HG03378 (cell line): ENCODE data around the gene DNAH6.
A peak's percentile ranks its signal among the peaks of the same experiment; 100 is the strongest.

Source experiments
- ATAC-seq: cut with Tn5 transposase; IDR thresholded peaks from one replicate; pipeline ENCODE4 v1.9.1; 2021; ENCODE audit warnings: mild to moderate bottlenecking, moderate library complexity; ENCODE audit not compliant: unreplicated experiment

Gene DNAH6

DNA sequence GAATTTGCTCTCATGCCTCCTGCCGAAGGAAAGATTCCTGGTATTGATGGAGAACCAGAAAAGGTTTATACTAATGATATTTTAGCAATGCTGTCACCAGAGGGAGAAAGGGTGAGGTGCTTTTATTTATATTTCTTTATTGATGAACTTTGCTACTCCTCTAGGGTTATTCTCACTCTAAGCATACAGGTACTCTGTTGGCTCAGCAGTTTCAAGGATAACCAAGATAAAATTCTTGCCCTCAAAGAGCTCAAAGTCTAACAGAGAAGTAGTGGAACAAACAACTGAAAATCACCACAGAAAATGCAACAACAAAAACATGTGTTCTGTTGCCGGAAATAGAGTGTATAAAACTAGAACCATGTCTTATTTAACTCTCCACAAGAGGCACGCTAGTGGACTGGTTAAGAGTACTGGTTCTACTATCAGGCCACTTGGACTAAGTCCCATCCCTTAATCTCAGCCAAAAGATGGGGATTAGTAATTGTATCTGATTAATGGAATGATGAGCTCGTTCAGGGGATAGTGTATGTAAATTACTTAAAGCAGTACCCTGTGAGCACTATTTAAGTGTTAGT lies 103.6 kb downstream of the DNAH6 start:
- ATAC-seq = no peak

DNA sequence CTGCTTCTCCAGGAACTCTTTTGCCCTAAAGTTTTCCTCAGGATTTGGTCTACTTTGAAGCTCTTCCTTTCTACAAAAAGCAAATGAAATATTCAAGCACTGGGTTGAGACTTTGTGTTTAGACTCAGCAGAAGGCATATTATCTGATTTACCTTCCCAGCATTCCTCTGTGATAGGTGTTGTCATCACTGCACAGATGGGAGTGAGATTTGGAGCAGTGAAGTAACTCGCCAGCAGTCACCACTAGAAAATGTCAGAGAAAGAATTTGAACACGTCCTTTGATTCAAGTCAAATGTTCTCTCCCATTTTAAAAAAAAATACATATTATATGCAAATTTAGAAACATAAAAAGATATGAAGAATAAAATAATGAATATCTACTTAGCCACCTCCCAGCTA lies 112.2 kb downstream of the DNAH6 start:
- no peak for ATAC-seq

DNA sequence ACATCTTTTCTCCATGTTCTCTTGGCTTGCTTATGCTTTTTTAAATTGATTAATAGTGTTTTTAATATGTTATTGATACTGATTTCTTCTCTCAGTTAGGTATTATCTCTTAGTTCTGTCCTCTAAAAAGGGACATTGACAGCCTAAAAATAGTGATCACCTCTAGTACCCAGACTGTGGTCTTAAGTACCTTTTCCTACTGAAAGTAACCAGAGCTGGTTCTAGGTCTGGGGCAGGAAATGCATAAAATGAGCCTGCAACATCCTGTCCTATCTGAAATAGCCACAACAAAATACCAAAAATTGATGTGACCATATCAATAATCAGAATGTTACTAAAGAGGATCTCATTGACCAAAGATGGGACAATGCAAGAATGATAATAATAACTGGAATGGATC lies 113.3 kb downstream of the DNAH6 start:
- ATAC-seq = no peak

DNA sequence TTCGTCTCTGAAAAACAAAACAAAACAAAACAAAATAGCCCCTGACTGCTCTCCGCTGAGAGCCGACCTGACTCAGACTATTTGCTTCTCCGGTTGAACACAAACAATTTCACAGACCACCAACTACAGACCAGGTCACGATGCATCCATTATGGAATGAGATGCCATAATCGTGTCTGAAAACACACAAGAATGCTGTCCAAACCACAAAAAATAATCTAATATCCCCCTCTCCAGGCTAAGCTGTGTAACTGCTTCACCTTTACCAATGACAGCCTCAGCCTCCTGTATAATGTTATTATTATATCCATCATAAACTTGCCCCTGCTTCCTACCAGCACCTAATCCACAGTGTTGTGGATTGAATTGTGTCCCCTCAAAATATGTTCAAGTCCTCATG lies 114.7 kb downstream of the DNAH6 start:
- peak; percentile 80 for ATAC-seq

DNA sequence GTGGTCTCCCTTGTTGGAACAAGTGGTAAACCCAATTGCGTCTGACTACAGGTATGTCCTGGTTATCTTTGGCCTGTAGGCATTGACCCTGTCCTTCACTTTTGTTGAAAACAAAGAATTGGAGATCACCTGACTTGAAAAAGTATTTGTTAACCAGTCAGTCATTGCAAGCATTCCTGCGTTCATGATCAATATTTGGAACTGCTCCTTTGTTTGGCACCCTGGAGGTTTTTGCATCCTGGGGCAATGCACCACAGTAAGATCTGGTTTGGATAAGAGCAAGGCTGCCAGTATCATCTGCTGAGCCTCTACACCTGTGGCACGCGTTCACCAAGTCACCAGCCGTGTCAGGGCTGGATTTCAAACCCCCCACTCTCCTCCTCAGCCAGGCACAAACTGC lies 115.7 kb downstream of the DNAH6 start:
- no peak for ATAC-seq

DNA sequence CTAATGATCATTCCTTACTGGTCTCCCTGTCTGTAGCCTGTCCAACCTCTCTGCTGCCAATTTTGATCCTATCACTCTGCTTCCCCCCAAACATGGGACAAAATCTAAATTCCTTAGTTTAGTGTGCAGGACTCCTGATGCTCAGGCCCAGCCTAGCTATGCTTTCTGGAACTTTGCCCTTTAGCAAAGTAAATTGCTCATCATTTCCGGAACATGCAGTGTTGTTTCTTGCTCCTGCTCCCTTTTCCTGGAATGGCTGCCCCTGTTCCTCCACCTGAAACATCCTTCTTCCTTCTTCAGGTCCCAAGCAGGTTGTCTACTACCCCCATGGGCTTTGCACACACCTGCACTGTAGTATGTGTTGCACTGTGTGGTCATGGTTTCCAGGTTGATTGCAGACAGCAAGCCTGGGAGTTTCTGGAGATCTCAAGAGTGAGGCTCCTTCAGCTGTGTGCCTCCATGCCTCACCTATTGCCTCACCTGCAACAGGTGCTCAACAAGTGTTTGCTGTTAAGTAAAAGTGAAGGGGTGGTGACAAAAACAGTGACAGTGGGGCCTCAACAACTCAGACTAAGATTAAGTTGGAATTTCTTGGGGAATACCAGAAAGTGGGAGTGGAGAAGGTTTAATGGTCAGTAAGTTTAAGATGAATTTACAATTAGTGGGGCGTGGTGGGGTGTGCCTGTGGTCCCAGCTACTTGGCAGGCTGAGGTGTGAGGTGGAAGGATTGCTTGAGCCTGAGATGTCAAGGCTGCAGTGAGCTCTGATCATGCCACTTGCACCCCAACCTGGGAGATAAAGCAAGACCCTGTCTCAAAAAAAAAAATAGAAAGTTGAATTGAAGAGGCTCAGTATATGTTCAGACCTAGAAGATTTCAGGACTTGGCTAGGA lies 120.0 kb downstream of the DNAH6 start:
- no peak for ATAC-seq

DNA sequence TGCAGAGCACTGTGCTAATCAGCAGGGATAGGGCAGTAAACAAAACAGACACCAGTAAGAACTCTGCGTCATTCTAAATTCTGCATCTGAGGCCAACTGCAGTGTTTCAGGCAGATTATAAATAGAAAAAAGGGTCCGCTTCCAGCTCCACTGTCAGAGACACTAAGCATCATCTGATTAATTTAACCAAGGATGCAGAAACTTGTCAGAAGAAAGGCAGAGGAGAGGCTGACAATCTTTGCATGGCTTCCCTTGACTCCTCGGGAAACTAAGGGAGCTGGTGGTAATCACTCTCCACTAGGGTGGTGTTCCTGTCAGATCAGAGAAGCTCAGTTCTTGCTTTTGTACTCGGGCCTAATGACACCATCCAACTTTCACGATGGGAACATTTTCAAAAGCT lies 123.5 kb downstream of the DNAH6 start:
- ATAC-seq = no peak

DNA sequence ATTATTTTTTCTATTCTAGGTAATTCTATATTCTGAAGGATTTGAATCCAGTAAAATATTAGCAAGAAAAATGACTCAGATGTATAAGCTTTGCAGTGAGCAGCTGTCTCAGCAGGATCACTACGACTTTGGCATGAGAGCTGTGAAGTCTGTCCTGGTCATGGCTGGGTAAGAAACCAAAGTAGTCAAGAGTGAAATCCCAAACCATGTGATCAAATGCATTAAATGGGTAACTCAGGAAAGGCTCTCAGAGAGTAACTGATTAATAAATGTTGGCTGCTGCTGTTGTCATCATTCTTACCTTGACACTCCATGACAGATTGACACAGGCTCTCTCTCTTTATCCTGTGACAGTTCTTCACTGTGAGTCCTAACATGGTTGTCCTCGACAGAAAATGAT lies 124.1 kb downstream of the DNAH6 start:
- ATAC-seq = no peak

DNA sequence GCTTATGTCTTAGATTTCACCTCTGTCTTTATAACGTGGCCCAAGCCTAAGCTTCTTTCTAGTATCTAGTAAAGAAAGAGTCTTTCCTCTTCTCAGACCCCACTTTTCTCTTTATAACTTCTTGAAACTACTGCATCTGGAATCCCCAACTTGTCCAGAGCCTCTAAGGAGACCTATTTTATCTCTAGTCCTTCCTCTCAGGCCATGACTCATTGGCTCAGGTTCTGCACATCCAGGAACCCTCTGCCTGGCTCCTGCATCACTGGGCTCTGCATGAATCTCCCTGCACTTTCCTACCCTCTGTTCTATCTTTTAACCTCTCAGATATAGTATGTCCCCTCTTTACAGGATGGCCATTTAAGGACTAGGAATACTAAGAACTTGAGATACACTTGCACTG lies 124.7 kb downstream of the DNAH6 start:
- no peak for ATAC-seq

DNA sequence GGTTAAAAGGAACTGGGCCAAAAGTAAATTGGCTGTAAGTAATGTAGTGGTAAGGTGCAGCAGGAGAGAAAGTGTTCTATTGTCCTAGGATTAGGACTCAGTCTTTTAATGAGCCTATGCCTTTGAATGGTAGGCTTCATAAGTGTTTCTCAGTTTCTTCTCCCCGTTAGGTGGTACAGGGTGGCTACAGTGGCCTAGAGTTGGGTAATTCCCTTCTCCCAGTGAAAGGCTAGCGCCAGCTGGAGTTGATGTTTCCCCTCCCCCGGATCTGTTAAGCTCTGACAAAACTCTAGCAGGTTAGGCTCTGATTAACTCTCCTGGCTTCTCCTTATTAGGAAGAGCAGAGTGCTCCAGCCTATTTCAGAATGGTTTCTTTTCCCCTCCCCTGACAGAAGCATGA lies 127.7 kb downstream of the DNAH6 start:
- no peak for ATAC-seq

DNA sequence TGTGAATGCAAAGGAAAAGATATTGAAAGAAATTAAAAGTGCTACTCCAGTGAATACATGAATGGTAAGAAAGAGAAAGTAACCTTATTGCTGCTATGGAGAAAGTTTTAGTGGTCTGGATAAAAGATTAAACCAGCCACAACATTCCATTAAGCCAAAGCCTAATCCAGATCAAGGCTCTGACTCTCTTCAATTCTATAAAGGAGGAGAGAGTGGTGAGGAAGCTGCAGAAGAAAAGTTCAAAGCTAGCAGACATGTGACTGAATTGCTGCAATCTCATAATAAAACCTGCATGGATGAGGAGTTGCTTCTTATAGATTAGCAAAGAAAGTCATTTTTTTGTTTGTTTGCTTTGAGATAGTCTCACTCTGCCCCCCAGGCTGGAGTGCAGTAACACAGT lies 130.2 kb downstream of the DNAH6 start:
- ATAC-seq = no peak

DNA sequence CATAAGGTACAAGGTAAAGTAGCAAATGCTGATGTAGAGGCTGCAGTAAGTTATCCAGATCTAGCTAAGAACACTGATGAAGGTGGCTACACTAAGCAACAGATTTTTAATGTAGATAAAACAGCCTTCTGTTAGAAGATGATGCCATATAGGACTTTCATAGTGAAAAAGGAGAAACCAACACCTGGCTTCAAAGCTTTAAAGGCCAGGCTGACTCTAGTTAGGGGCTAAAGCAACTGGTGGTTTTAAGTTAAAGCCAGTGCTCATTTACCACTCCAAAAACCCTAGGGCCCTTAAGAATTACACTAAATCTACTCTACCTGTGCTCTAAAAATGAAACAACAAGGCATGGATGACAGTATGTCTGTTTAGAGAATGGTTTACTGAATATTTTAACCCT lies 131.0 kb downstream of the DNAH6 start:
- ATAC-seq = no peak

DNA sequence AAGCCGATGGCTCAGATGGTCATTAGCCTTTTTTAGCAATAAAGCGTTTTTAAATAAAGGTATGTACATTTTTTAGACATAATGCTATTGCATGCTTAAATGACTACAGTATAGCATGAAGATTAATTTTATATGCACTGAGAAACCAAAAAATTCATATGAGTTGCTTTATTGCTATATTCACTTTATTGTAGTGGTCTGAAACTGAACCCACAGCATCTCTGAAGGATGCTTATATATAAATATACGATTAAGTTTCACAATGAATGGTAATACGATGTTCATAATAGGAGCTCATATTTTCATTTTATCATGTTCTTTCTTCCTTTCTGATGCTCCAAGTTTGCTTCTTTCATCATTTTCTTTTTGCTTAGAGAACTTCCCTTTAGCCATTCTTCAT lies 132.8 kb downstream of the DNAH6 start:
- ATAC-seq = no peak

DNA sequence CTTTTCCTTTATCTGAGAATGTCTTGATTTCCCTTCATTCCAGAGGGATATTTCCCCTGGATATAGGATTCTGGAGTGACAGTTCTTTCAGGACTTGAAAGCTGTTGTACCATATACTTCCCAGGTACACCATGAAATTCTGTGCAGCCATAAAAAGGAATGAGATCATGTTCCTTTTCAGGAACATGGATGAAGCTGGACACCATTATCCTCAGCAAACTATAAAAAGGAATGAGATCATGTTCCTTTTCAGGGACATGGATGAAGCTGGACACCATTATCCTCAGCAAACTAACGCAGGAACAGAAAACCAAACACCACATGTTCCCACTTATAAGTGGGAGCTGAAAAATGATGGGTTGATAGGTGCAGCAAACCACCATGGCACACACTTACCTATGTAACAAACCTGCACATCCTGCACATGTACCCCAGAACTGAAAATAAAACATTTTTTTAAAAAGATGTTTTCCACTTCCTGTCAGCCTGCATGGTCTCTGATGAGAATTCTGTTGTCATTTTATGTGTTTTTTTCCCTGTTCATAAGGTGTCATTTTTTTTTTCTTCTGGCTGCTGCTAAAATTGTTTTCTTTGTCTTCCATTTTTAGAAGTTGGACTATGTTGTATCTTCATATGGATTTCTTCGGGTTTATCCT lies 133.3 kb downstream of the DNAH6 start:
- no peak for ATAC-seq

DNA sequence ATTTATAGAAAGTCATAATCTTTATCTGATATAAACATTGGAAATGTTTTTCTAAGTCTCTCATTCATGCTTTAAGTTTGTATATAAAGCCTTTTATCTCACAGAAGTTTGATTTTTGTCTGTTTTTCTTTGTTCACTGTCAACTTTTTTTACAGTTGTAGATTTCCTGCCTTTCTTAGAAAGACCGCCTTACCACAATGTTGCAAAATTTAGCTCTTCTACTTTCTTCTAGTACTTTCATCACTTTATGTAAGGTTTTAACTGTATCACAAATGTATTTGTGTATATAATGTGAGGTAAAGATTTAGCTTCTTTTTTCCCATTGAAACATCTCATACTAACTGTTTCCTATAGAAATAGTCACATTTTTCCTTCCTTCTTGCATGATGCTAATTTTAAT lies 136.1 kb downstream of the DNAH6 start:
- ATAC-seq = no peak

DNA sequence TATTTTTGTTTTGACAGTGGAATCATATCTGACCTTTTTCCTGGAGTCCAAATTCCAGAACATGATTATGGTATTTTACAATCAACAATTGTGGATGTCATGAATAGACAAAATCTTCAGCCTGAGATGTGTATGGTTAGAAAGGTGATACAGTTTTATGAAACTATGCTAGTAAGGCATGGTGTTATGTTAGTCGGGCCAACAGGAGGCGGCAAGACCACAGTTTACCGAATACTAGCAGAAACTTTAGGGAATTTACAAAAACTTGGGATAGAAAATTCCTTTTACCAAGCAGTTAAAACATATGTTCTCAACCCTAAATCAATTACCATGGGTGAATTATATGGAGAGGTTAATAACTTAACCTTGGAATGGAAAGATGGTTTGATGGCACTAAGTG lies 137.0 kb downstream of the DNAH6 start:
- ATAC-seq = no peak

DNA sequence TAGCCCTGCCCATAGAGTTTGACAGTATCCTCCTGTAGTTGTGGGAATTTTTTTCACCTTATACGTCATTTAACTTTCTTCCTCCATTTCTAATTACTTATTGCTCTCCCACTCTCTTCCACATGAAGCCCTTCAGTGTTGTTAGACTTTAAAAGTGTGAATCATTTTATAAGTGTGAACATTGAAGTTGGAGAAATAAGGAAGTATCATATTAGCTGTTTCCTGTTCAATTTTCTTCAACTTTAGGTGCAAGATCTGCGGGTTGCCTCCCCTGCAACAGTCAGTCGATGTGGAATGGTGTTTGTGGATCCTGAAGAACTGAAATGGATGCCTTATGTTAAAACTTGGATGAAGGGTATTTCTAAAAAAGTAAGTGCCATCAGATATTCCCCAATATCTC lies 138.1 kb downstream of the DNAH6 start:
- no peak for ATAC-seq

DNA sequence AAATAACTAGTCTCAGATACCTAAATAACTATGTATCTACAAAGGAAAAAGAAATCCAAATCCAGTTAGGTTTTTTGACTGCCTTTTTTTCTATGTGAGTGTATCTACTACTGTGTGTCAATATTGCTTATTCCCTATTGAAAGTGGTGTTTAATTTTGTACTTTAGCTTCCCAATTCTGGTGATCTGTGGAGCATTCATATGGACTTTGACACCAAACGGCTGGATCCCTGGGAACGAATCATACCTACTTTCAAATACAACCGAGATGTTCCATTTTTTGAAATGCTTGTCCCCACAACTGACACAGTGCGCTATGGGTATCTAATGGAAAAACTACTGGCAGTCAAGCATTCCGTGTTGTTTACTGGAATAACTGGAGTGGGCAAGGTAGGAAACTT lies 152.8 kb downstream of the DNAH6 start:
- no peak for ATAC-seq

DNA sequence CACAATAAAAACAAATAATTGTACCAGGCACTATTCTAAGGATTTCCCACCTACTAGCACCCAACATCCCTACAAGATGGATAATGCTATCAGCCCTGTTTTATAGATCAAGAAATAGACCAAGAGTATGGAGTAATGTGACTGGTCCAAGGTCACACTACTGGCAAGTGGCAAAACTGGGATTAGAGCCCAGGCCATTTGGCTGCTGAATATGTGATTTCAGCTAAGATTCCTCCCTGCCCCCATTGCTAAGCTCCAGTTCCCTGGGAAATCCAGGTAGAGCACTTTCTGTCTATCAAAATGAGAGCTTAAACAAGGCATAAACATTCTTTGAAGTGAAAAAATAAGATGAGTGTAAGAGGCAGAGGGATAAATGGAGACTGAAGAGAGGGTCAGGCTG lies 157.8 kb downstream of the DNAH6 start:
- ATAC-seq = no peak

DNA sequence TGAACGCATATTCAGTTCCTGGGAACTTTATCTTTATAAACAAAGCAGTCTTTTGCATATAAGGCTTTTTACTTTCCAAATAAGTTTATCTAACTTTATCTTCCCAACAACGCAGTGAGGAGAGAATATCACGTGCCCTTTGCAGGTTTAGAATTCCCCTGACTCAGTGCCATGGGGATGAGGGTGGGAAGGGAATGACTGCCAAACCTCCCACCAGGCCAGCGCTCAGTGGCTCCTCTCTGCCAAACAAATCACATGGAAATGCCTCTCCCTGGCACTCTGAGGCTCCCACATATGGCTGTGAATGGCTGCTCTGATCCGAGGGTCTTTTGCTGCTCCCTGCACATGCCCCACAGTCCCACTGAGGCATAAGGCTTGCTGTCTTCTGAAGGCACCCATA lies 158.3 kb downstream of the DNAH6 start:
- ATAC-seq = no peak

DNA sequence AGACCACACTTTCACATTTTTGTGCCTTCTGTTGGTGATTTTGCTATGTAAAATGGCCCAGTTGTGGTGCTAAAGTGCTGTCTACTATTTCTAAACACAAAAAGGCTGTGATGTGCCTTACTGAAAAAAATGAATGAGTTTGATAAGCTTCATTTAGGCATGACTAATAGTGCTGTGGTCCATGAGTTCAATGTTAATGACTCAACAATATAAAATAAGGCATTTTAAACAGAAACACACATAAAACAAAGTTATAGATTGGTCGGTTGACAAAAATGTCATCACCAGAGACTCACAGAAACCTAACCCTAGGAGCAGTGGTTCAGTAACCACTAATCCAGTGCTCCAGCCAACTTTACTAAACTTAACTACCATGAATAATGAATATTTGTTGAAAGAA lies 160.0 kb downstream of the DNAH6 start:
- ATAC-seq = no peak

DNA sequence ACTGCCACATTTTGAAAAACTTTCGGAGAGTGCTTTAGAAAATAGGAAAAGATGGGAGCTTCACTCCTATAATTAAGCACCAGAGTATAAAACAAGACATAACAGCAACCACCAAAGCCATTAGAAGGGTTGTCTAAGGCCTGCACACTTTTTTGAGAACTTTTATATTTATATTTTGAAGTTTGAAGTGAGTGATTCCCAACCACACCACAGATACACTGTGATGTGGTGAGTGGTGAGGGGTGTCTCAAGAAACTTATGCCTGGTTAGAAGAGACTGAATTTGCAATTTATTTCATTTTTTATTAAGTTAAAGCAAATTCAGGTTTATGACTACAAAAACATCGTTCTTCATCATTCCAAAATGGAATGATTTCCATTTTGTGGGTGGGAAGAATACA lies 161.9 kb downstream of the DNAH6 start:
- no peak for ATAC-seq
